ENCODE data around the gene ACTR8.

GRCh38 chr3:53844262-53845102 lies 37.5 kb downstream of the ACTR8 start:
- TF ChIP-seq CTCF (IDR thresholded peaks at IDR 0.05): no peak
- TF ChIP-seq EZH2phosphoT487 (IDR thresholded peaks at IDR 0.05): no peak
